ENCODE measurements around the gene ZNF560.

- TF ChIP-seq CTCF (IDR thresholded peaks at IDR 0.05) (peak in 1 of 4 experiments; percentile 54), POLR2A (IDR thresholded peaks at IDR 0.05) (no peak), POLR2AphosphoS5 (IDR thresholded peaks at IDR 0.05) (no peak)
Observed at GRCh38 chr19:9431475-9431874, 66.9 kb downstream of the ZNF560 start.

Data from gastroesophageal sphincter (tissue), 3 donors.